Measurements from ENCODE around the gene ATP9B. TPM values are rescaled to one million over a fixed set of nuclear protein-coding genes. Genes with fewer than 3 reads are reported as not detected.

Gene ATP9B
- total and polyA plus RNA-seq, 2 donors = 20.2 to 89.2 TPM

GRCh38 chr18:79092874-79093273 is 23.7 kb downstream of the ATP9B start:
- WGBS = 79% methylated on average over 3 of the region's 3 CpGs
- Histone ChIP-seq H3K36me3 (ENCODE audit: insufficient read depth) (no peaks in the 10 kb centered on the region), H3K4me3 (ENCODE audit: low read depth, low read length) (no peak overlapping the region), H3K27ac (ENCODE audit: low read depth) (no peak overlapping the region), H3K4me1 (ENCODE audit: insufficient read depth) (peaks cover 2% of the 10 kb centered on the region)
- DNase-seq (ENCODE audit: extremely low spot score) = no peak

GRCh38 chr18:79093986-79094385 is 24.8 kb downstream of the ATP9B start:
- Histone ChIP-seq H3K27ac (ENCODE audit: low read depth) (no peak overlapping the region), H3K36me3 (ENCODE audit: insufficient read depth) (no peaks in the 10 kb centered on the region), H3K4me3 (ENCODE audit: low read depth, low read length) (no peak overlapping the region), H3K4me1 (ENCODE audit: insufficient read depth) (peaks cover 2% of the 10 kb centered on the region)
- WGBS = 91% methylated on average over 3 of the region's 3 CpGs
- no peak for DNase-seq (ENCODE audit: extremely low spot score)

- 31% methylated on average over 1 of the region's 1 CpG for WGBS
- no peak overlapping the region for H3K27ac ChIP-seq (ENCODE audit: low read depth)
- DNase-seq (ENCODE audit: extremely low spot score) = no peak
These were observed 26.0 kb downstream of the ATP9B start for GRCh38 chr18:79095216-79095615.

GRCh38 chr18:79100944-79101343 is 31.8 kb downstream of the ATP9B start:
- WGBS = 89% methylated on average over 2 of the region's 2 CpGs
- Histone ChIP-seq H3K36me3 (ENCODE audit: insufficient read depth) (no peaks in the 10 kb centered on the region), H3K4me3 (ENCODE audit: low read depth, low read length) (no peak overlapping the region), H3K27ac (ENCODE audit: low read depth) (no peak overlapping the region), H3K4me1 (ENCODE audit: insufficient read depth) (no peaks in the 10 kb centered on the region)
- no peak for DNase-seq (ENCODE audit: extremely low spot score)

More at GRCh38 chr18:79095216-79095615, 26.0 kb downstream of the ATP9B start:
- H3K4me1 ChIP-seq (ENCODE audit: insufficient read depth) = peaks cover 2% of the 10 kb centered on the region
- H3K36me3 ChIP-seq (ENCODE audit: insufficient read depth) = no peaks in the 10 kb centered on the region
- no peak overlapping the region for H3K4me3 ChIP-seq (ENCODE audit: low read depth, low read length)

GRCh38 chr18:79102886-79103285 is 33.7 kb downstream of the ATP9B start:
- Histone ChIP-seq H3K4me1 (ENCODE audit: insufficient read depth) (no peaks in the 10 kb centered on the region), H3K27ac (ENCODE audit: low read depth) (no peak overlapping the region), H3K4me3 (ENCODE audit: low read depth, low read length) (no peak overlapping the region), H3K36me3 (ENCODE audit: insufficient read depth) (no peaks in the 10 kb centered on the region)
- WGBS = 97% methylated on average over 5 of the region's 5 CpGs
- DNase-seq (ENCODE audit: extremely low spot score) = no peak

GRCh38 chr18:79104137-79104536 is 34.9 kb downstream of the ATP9B start:
- no peak for DNase-seq (ENCODE audit: extremely low spot score)
- Histone ChIP-seq H3K27ac (ENCODE audit: low read depth) (no peak overlapping the region), H3K36me3 (ENCODE audit: insufficient read depth) (no peaks in the 10 kb centered on the region), H3K4me1 (ENCODE audit: insufficient read depth) (no peaks in the 10 kb centered on the region), H3K4me3 (ENCODE audit: low read depth, low read length) (no peak overlapping the region)
- 89% methylated on average over 2 of the region's 2 CpGs for WGBS

GRCh38 chr18:79105455-79105854 is 36.3 kb downstream of the ATP9B start:
- WGBS = 94% methylated on average over 6 of the region's 6 CpGs

GRCh38 chr18:79106084-79106483 is 36.9 kb downstream of the ATP9B start:
- Histone ChIP-seq H3K36me3 (ENCODE audit: insufficient read depth) (no peaks in the 10 kb centered on the region), H3K4me1 (ENCODE audit: insufficient read depth) (no peaks in the 10 kb centered on the region), H3K27ac (ENCODE audit: low read depth) (no peak overlapping the region), H3K4me3 (ENCODE audit: low read depth, low read length) (no peak overlapping the region)
- no peak for DNase-seq (ENCODE audit: extremely low spot score)
- WGBS = 87% methylated on average over 5 of the region's 5 CpGs

More at GRCh38 chr18:79105455-79105854, 36.3 kb downstream of the ATP9B start:
- Histone ChIP-seq H3K27ac (ENCODE audit: low read depth) (no peak overlapping the region), H3K36me3 (ENCODE audit: insufficient read depth) (no peaks in the 10 kb centered on the region), H3K4me1 (ENCODE audit: insufficient read depth) (no peaks in the 10 kb centered on the region), H3K4me3 (ENCODE audit: low read depth, low read length) (no peak overlapping the region)
- DNase-seq (ENCODE audit: extremely low spot score) = no peak

GRCh38 chr18:79107886-79108285 is 38.7 kb downstream of the ATP9B start:
- Histone ChIP-seq H3K4me3 (ENCODE audit: low read depth, low read length) (no peak overlapping the region), H3K4me1 (ENCODE audit: insufficient read depth) (no peaks in the 10 kb centered on the region), H3K27ac (ENCODE audit: low read depth) (no peak overlapping the region), H3K36me3 (ENCODE audit: insufficient read depth) (no peaks in the 10 kb centered on the region)
- DNase-seq (ENCODE audit: extremely low spot score) = no peak
- 75% methylated on average over 4 of the region's 4 CpGs for WGBS

- H3K36me3 ChIP-seq (ENCODE audit: insufficient read depth) = no peaks in the 10 kb centered on the region
- 43% methylated on average over 7 of the region's 7 CpGs for WGBS
- H3K27ac ChIP-seq (ENCODE audit: low read depth) = no peak overlapping the region
- no peak for DNase-seq (ENCODE audit: extremely low spot score)
- H3K4me1 ChIP-seq (ENCODE audit: insufficient read depth) = no peaks in the 10 kb centered on the region
- H3K4me3 ChIP-seq (ENCODE audit: low read depth, low read length) = no peak overlapping the region
These were observed 39.5 kb downstream of the ATP9B start for GRCh38 chr18:79108549-79109215.

- 79% methylated on average over 5 of the region's 5 CpGs for WGBS
- H3K27ac ChIP-seq (ENCODE audit: low read depth) = no peak overlapping the region
These were observed 42.3 kb downstream of the ATP9B start for GRCh38 chr18:79111483-79111882.

GRCh38 chr18:79117385-79117784 is 48.2 kb downstream of the ATP9B start:
- Histone ChIP-seq H3K4me3 (ENCODE audit: low read depth, low read length) (no peak overlapping the region), H3K4me1 (ENCODE audit: insufficient read depth) (no peaks in the 10 kb centered on the region), H3K27ac (ENCODE audit: low read depth) (no peak overlapping the region), H3K36me3 (ENCODE audit: insufficient read depth) (no peaks in the 10 kb centered on the region)
- no peak for DNase-seq (ENCODE audit: extremely low spot score)
- WGBS = 55% methylated on average over 3 of the region's 3 CpGs

More at GRCh38 chr18:79111483-79111882, 42.3 kb downstream of the ATP9B start:
- Histone ChIP-seq H3K4me1 (ENCODE audit: insufficient read depth) (no peaks in the 10 kb centered on the region), H3K36me3 (ENCODE audit: insufficient read depth) (no peaks in the 10 kb centered on the region), H3K4me3 (ENCODE audit: low read depth, low read length) (no peak overlapping the region)
- no peak for DNase-seq (ENCODE audit: extremely low spot score)

- DNase-seq (ENCODE audit: extremely low spot score) = no peak
- WGBS = 55% methylated on average over 1 of the region's 1 CpG
- Histone ChIP-seq H3K4me3 (ENCODE audit: low read depth, low read length) (no peak overlapping the region), H3K4me1 (ENCODE audit: insufficient read depth) (no peaks in the 10 kb centered on the region), H3K36me3 (ENCODE audit: insufficient read depth) (no peaks in the 10 kb centered on the region), H3K27ac (ENCODE audit: low read depth) (no peak overlapping the region)
These were observed 48.6 kb downstream of the ATP9B start for GRCh38 chr18:79117788-79118187.

- Histone ChIP-seq H3K4me1 (ENCODE audit: insufficient read depth) (no peaks in the 10 kb centered on the region), H3K4me3 (ENCODE audit: low read depth, low read length) (no peak overlapping the region), H3K27ac (ENCODE audit: low read depth) (no peak overlapping the region), H3K36me3 (ENCODE audit: insufficient read depth) (no peaks in the 10 kb centered on the region)
- DNase-seq (ENCODE audit: extremely low spot score) = no peak
- WGBS = 95% methylated on average over 5 of the region's 5 CpGs
These were observed 49.6 kb downstream of the ATP9B start for GRCh38 chr18:79118797-79119196.
